HG03108 (cell line): Measurements from ENCODE around the gene LIN7A.

Source experiments
- ATAC-seq: cut with Tn5 transposase; IDR thresholded peaks from one replicate; pipeline ENCODE4 v1.9.1; 2021; ENCODE audit warnings: moderate library complexity; ENCODE audit not compliant: unreplicated experiment

The LIN7A gene

GRCh38 chr12:80766210-80766609 lies 171.5 kb downstream of the LIN7A start:
- no peak for ATAC-seq

DNA sequence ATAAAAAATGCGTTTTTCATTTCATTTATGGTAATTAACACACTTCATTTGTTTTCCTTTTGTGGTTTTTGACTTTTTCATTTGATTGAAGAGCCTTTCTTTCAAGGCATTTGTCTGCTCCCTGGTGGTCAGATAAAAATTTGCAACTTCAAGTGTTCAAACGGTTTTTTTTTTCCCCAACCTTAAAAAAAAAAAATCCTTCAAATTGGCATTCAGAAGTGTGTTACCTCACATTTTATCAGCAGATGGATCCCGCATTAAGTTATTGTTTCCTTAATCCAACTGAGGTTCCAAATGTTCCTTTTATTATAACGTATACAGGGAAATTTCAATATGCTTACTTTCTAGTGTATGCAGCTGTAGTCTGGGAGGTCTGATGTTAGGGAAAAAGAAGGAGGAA lies 173.9 kb downstream of the LIN7A start:
- ATAC-seq = no peak

DNA sequence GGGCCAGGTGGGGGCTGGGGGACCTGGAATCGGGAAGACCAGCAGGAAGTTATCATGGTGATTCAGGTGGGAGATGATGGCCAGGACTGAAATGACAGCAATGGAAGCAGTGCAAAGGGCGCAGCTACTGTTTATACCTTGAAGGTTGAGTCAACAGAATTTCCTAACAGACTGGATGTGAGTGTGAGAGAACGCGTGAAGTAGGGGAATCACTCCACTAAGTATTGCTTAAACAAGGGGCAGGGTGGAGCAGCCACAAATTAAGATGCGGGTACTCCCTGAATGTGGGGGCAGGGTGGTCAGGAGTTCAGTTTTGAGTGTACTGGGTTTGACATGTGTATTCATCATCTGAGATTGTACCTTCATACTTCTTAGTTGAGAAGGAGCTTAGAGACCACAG lies 175.9 kb downstream of the LIN7A start:
- no peak for ATAC-seq

GRCh38 chr12:80756875-80757274 lies 180.9 kb downstream of the LIN7A start:
- no peak for ATAC-seq

- no peak for ATAC-seq
These were observed 183.5 kb downstream of the LIN7A start for GRCh38 chr12:80754274-80754673.

- ATAC-seq = no peak
These were observed 185.3 kb downstream of the LIN7A start for GRCh38 chr12:80752464-80752863.

DNA sequence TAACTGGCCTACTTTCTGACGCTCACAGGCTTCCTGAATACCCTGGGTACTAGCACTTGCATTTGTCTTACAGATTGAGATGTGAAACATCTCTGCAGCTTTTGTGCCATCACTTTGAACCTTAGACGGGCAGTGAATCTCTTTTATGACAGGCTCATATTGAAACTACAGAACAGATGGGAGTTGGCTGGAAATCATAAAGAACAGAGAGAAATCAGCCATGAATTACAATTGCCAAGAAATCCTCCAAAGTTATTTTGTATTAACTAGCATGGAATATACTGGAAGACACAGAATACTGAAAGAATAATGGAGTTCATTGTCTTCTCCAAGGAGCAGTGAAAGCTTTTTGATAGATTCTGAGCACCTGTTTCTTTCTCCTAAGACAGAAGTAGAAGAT lies 188.3 kb downstream of the LIN7A start:
- ATAC-seq = no peak

- no peak for ATAC-seq
These were observed 189.9 kb downstream of the LIN7A start for GRCh38 chr12:80747800-80748199.

DNA sequence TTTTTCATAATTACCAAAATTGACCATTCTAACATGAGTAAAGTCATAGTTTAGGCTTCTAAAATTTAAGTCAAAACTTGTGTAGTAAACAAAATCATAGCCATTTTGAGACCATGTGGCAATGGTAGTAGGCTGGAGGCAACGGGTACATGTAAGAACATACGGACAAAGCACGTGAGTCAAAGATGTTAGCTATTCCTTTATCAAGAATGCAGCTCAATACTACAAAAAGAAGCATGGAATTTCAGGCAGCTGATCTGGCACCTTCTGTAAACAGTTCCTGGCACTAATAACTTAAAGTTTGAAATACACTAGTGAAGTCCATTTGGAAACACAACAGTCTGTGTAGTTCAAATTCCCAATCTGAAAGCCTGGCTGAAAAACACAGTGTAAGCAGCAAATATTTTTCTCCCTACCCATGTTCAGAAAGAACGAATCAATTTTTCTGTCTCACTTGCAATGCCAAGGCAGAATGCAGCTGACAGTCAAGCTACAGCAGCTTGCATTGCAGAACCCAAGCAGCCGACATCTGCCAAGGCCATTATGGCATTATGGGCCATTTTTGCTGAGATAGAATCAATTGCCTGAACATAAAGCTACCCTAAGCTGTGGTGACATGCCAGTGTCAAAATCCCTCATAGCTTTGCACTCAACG lies 191.8 kb downstream of the LIN7A start:
- no peak for ATAC-seq
